Astrocyte (in vitro differentiated cells and primary cell): ENCODE data around the gene NPAS3. TPM values are rescaled to one million over a fixed set of nuclear protein-coding genes. Genes with fewer than 3 reads are reported as not detected.

Experiments
- DNase-seq: peaks from one replicate; pipeline ENCODE4 v3.0.0-alpha.2; 2010; ENCODE audit warnings: low read depth
- FAIRE-seq: peaks from 2 replicates; lab custom pipeline; 2011; peaks lifted over from hg19 to GRCh38; lab: Jason Lieb, UNC
- H2AFZ ChIP-seq: 2 replicates; pipeline ENCODE4 v1.6.0; 2012; ENCODE audit warnings: low read depth, low read length, inconsistent platforms
- H3K27ac ChIP-seq: 2 replicates; pipeline ENCODE4 v1.5.1; 2011; ENCODE audit warnings: low read depth, low read length, inconsistent platforms
- H3K27me3 ChIP-seq: 2 replicates; pipeline ENCODE4 v1.6.0; 2011; ENCODE audit warnings: low read length, inconsistent platforms; ENCODE audit not compliant: insufficient read depth
- H3K36me3 ChIP-seq: 2 replicates; pipeline ENCODE4 v1.5.1; 2011; ENCODE audit warnings: low read length, inconsistent platforms; ENCODE audit not compliant: insufficient read depth
- H3K4me1 ChIP-seq: 2 replicates; pipeline ENCODE4 v1.5.1; 2011; ENCODE audit warnings: low read length, inconsistent platforms; ENCODE audit not compliant: insufficient read depth
- H3K4me2 ChIP-seq: 2 replicates; pipeline ENCODE4 v1.6.0; 2012; ENCODE audit warnings: low read length, inconsistent platforms
- H3K4me3 ChIP-seq: 2 replicates; pipeline ENCODE4 v1.5.1; 2011; ENCODE audit warnings: low read depth, mild to moderate bottlenecking, low read length, inconsistent platforms; ENCODE audit not compliant: insufficient read depth
- H3K79me2 ChIP-seq: 2 replicates; pipeline ENCODE4 v1.6.0; 2012; ENCODE audit warnings: mild to moderate bottlenecking, low read length, inconsistent platforms; ENCODE audit not compliant: insufficient read depth
- H3K9ac ChIP-seq: 2 replicates; pipeline ENCODE4 v1.6.0; 2012; ENCODE audit warnings: mild to moderate bottlenecking, low read length, inconsistent platforms
- H3K9me3 ChIP-seq: 2 replicates; pipeline ENCODE4 v1.5.1; 2012; ENCODE audit warnings: low read depth, mild to moderate bottlenecking, low read length, inconsistent platforms; ENCODE audit not compliant: insufficient read depth
- H4K20me1 ChIP-seq: 2 replicates; pipeline ENCODE4 v1.6.0; 2012; ENCODE audit warnings: low read length, inconsistent platforms; ENCODE audit not compliant: insufficient read depth
- H3K27ac Mint-ChIP-seq: one replicate; pipeline ENCODE4 v1.8.0; 2021; ENCODE audit warnings: mild to moderate bottlenecking, mixed read lengths; ENCODE audit not compliant: unreplicated experiment
- H3K27me3 Mint-ChIP-seq: one replicate; pipeline ENCODE4 v1.8.0; 2021; ENCODE audit warnings: low read depth, mixed read lengths; ENCODE audit not compliant: unreplicated experiment
- H3K36me3 Mint-ChIP-seq: one replicate; pipeline ENCODE4 v1.8.0; 2021; ENCODE audit warnings: low read depth, mixed read lengths; ENCODE audit not compliant: unreplicated experiment
- H3K4me1 Mint-ChIP-seq: one replicate; pipeline ENCODE4 v1.8.0; 2021; ENCODE audit warnings: low read depth, mixed read lengths; ENCODE audit not compliant: unreplicated experiment
- H3K4me3 Mint-ChIP-seq: one replicate; pipeline ENCODE4 v1.8.0; 2021; ENCODE audit warnings: mild to moderate bottlenecking, moderate library complexity, mixed read lengths; ENCODE audit not compliant: unreplicated experiment
- H3K9me3 Mint-ChIP-seq: one replicate; pipeline ENCODE4 v1.8.0; 2021; ENCODE audit warnings: mild to moderate bottlenecking, mixed read lengths; ENCODE audit not compliant: unreplicated experiment
- CTCF ChIP-seq: IDR thresholded peaks from 2 replicates; pipeline ENCODE4 v1.5.1; 2011; ENCODE audit warnings: low read depth, mild to moderate bottlenecking, inconsistent platforms, low read length, moderate library complexity; ENCODE audit not compliant: insufficient read depth
- EZH2 ChIP-seq: IDR thresholded peaks from 2 replicates; pipeline ENCODE4 v1.6.1; 2012; ENCODE audit warnings: mild to moderate bottlenecking, low read length, inconsistent platforms; ENCODE audit not compliant: insufficient read depth
- total RNA-seq: library from RNA; stranded (reverse); gene quantifications from 2 replicates; pipeline ENCODE4 v1.2.1, GENCODE V29; 2021

The NPAS3 gene
- total RNA-seq, 1 donor from 2014 or later, result 2.6 TPM

DNA sequence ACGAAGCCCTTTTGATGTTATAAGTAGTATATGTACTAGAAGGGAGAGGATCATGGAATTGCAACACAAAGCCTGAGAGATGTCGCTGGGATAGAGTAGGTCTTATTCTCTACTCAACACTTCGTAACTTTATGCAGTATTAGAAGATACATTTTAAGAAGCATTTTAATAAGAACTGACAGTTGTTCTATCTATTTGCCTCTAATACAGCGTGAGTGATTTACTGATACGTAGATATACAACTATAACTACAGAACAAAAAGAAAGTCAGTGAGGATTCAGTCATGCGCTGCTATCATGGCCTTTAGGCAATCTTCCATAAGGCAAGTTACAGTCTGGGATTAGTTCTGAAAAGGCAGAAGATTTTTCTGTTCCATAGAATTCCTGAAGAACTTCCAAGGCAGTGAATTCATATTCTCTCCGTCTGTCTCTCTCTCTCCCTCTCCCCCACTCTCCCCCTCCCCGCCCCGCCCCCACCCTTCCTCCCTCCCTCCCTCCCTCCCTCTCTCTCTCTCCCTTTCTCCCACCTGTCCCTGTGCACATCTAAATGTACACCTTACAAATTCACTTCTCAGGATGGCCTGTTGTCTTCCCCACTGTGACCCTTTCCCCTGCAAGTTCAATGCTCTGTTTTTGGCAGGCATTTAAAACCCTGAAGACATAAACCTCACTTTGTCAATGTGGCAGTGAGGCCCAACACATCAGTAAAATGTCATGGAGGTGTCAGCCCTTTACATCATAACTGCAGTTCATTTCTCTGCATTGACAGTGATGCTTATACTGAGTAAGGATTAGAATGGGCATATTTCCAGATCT is 541.6 kb downstream of the NPAS3 start:
- TF ChIP-seq EZH2 (no peak), CTCF (no peak)
- no peak overlapping the region for H3K4me2 ChIP-seq
- H3K9ac ChIP-seq, result no peak overlapping the region
- Mint-ChIP-seq H3K27me3 (no peaks in the 10 kb centered on the region), H3K36me3 (no peaks in the 10 kb centered on the region), H3K9me3 (no peaks in the 10 kb centered on the region), H3K4me1 (peaks cover 2% of the 10 kb centered on the region), H3K27ac (no peak overlapping the region), H3K4me3 (no peak overlapping the region)
- H3K79me2 ChIP-seq, result no peaks in the 10 kb centered on the region
- DNase-seq (no peak), FAIRE-seq (no peak)
- no peak overlapping the region for H3K27ac ChIP-seq
- no peaks in the 10 kb centered on the region for H3K9me3 ChIP-seq
- no peak overlapping the region for H3K4me3 ChIP-seq
- H3K4me1 ChIP-seq, result no peaks in the 10 kb centered on the region
- no peak overlapping the region for H2AFZ ChIP-seq
- H3K36me3 ChIP-seq, result no peaks in the 10 kb centered on the region
- no peaks in the 10 kb centered on the region for H3K27me3 ChIP-seq
- H4K20me1 ChIP-seq, result no peaks in the 10 kb centered on the region

- no peaks in the 10 kb centered on the region for H3K9me3 ChIP-seq
- Mint-ChIP-seq H3K4me3 (no peak overlapping the region), H3K4me1 (no peaks in the 10 kb centered on the region), H3K9me3 (no peaks in the 10 kb centered on the region), H3K27ac (no peak overlapping the region), H3K36me3 (no peaks in the 10 kb centered on the region), H3K27me3 (no peaks in the 10 kb centered on the region)
- H3K27ac ChIP-seq, result no peak overlapping the region
- H3K79me2 ChIP-seq, result no peaks in the 10 kb centered on the region
- DNase-seq (no peak), FAIRE-seq (no peak)
- H3K27me3 ChIP-seq, result no peaks in the 10 kb centered on the region
- H2AFZ ChIP-seq, result no peak overlapping the region
- no peaks in the 10 kb centered on the region for H4K20me1 ChIP-seq
- no peaks in the 10 kb centered on the region for H3K36me3 ChIP-seq
- no peak overlapping the region for H3K9ac ChIP-seq
- H3K4me3 ChIP-seq, result no peak overlapping the region
- H3K4me1 ChIP-seq, result no peaks in the 10 kb centered on the region
- no peak overlapping the region for H3K4me2 ChIP-seq
- TF ChIP-seq CTCF (no peak), EZH2 (no peak)
Observed at GRCh38 chr14:33480887-33481184, 542.2 kb downstream of the NPAS3 start.

GRCh38 chr14:33483110-33483509 is 544.4 kb downstream of the NPAS3 start:
- no peak for FAIRE-seq
- Histone ChIP-seq H3K9ac (no peak overlapping the region), H3K79me2 (no peaks in the 10 kb centered on the region), H3K4me1 (no peaks in the 10 kb centered on the region), H3K9me3 (no peaks in the 10 kb centered on the region), H2AFZ (no peak overlapping the region), H3K4me2 (no peak overlapping the region), H3K4me3 (no peak overlapping the region), H3K27ac (no peak overlapping the region), H3K27me3 (no peaks in the 10 kb centered on the region), H4K20me1 (no peaks in the 10 kb centered on the region), H3K36me3 (no peaks in the 10 kb centered on the region)
- H3K4me1 Mint-ChIP-seq, result no peaks in the 10 kb centered on the region
- DNase-seq, result no peak
- no peaks in the 10 kb centered on the region for H3K36me3 Mint-ChIP-seq
- no peak overlapping the region for H3K4me3 Mint-ChIP-seq
- TF ChIP-seq EZH2 (no peak), CTCF (no peak)
- H3K9me3 Mint-ChIP-seq, result no peaks in the 10 kb centered on the region
- peaks cover 3% of the 10 kb centered on the region for H3K27me3 Mint-ChIP-seq
- no peak overlapping the region for H3K27ac Mint-ChIP-seq
